Measurements from ENCODE around the gene SACM1L. TPM values are rescaled to one million over a fixed set of nuclear protein-coding genes. Genes with fewer than 3 reads are reported as not detected.

SACM1L gene
- total RNA-seq, 1 experiment from 2014 or later = 31.6 TPM

DNA sequence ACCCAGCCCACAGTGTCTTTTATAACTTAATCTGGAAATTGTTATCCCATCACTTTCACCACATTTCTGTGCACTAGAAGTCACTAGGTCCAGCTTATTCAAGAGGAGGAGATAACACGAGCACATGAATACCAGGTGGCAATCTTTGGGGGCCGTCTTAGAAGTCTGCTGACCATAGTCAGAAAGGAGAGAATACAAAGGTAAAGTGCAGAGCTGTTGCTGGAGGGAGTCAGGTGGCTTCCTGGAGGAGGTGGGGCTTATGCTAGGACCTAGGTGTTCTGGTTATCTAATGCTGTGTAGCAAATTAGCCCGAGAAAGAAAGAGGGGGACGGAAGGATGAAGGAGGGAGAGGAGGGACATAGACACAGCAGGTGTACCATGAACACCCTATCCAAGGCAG lies 60.7 kb downstream of the SACM1L start:
- intact Hi-C loops (cut with micrococcal nuclease; ENCODE audit: unreplicated experiment) = no loop called here
- Histone ChIP-seq H3K4me1 (ENCODE audit: control insufficient read depth, insufficient read depth, low read length) (no peaks in the 10 kb centered on the region), H3K36me3 (ENCODE audit: control insufficient read depth, insufficient read depth, low read length) (no peaks in the 10 kb centered on the region), H3K9me3 (ENCODE audit: control insufficient read depth, insufficient read depth, low read depth, low read length) (no peaks in the 10 kb centered on the region), H3K27me3 (ENCODE audit: control insufficient read depth, insufficient read depth, low read length) (no peaks in the 10 kb centered on the region), H3K4me3 (ENCODE audit: low read depth in 2 of 2, low read length in 2 of 2) (no peak overlapping the region), H3K27ac (ENCODE audit: low read length) (no peak overlapping the region)
- DNase-seq (ENCODE audit: low read depth, low spot score) (no peak), ATAC-seq (no peak)
- in situ Hi-C loops (cut with HindIII; ENCODE audit: low pct_unique_long_range_greater_than_20kb, low sequenced_read_pairs) = no loop called here
- no TSS peak for BruUV-seq (replicated peaks)
- TF ChIP-seq, protein P1, sequence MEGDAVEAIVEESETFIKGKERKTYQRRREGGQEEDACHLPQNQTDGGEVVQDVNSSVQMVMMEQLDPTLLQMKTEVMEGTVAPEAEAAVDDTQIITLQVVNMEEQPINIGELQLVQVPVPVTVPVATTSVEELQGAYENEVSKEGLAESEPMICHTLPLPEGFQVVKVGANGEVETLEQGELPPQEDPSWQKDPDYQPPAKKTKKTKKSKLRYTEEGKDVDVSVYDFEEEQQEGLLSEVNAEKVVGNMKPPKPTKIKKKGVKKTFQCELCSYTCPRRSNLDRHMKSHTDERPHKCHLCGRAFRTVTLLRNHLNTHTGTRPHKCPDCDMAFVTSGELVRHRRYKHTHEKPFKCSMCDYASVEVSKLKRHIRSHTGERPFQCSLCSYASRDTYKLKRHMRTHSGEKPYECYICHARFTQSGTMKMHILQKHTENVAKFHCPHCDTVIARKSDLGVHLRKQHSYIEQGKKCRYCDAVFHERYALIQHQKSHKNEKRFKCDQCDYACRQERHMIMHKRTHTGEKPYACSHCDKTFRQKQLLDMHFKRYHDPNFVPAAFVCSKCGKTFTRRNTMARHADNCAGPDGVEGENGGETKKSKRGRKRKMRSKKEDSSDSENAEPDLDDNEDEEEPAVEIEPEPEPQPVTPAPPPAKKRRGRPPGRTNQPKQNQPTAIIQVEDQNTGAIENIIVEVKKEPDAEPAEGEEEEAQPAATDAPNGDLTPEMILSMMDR (IDR thresholded peaks at IDR 0.05) = no peak
- TF ChIP-seq POLR2AphosphoS5 (IDR thresholded peaks at IDR 0.05; ENCODE audit: low read depth, low read length) (no peak), SIN3A (IDR thresholded peaks at IDR 0.05; ENCODE audit: borderline replicate concordance, insufficient read depth, low read depth, low read length) (no peak), TCF7L2 (IDR thresholded peaks at IDR 0.05; ENCODE audit: low read depth, low read length) (no peak)
- TF ChIP-seq, protein P2, sequence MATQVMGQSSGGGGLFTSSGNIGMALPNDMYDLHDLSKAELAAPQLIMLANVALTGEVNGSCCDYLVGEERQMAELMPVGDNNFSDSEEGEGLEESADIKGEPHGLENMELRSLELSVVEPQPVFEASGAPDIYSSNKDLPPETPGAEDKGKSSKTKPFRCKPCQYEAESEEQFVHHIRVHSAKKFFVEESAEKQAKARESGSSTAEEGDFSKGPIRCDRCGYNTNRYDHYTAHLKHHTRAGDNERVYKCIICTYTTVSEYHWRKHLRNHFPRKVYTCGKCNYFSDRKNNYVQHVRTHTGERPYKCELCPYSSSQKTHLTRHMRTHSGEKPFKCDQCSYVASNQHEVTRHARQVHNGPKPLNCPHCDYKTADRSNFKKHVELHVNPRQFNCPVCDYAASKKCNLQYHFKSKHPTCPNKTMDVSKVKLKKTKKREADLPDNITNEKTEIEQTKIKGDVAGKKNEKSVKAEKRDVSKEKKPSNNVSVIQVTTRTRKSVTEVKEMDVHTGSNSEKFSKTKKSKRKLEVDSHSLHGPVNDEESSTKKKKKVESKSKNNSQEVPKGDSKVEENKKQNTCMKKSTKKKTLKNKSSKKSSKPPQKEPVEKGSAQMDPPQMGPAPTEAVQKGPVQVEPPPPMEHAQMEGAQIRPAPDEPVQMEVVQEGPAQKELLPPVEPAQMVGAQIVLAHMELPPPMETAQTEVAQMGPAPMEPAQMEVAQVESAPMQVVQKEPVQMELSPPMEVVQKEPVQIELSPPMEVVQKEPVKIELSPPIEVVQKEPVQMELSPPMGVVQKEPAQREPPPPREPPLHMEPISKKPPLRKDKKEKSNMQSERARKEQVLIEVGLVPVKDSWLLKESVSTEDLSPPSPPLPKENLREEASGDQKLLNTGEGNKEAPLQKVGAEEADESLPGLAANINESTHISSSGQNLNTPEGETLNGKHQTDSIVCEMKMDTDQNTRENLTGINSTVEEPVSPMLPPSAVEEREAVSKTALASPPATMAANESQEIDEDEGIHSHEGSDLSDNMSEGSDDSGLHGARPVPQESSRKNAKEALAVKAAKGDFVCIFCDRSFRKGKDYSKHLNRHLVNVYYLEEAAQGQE (IDR thresholded peaks at IDR 0.05; ENCODE audit: insufficient read depth in 1 of 2, low read depth in 2 of 2, low read length in 1 of 2) = no peak
- POLR2A ChIA-PET = no interaction called here
- CTCF ChIA-PET = interaction anchor here (0.7 kb wide), 1 partner anchor 179 kb away, joined by 7 read pairs; no protein-coding TSS in a partner anchor

DNA sequence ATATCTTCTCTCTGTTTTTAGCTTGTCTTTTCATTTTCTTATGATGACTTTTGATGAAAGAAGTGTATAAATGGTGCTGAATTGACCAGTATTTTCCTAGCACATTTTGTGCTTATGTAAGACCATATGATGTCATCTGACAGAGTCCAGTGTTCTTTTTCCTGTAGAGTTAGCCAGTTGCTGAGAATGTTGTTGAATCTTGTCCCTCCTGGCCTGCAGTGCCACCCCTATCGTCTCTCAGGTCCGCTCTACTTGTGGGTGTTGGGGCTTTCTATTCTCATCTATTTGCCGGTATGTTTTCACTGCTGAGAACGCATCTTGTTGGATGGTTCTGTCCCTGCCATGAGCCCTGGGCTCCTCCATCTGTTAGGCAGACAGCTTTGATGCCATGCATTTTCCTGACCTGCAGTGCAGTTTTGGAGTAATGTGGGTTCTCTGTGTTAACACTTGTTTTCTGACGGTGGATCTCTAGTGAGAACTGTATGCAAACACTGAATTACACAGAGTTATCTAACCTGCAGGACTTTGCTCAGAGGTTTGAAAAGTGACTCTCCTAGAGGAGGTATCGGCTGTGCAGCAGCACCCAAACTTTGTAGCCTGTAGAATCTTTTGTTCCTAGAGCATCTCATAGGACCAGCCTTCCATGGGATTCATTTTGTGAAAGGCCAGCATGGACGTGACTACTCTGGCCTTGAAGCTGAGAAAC lies 62.5 kb downstream of the SACM1L start:
- H3K4me1 ChIP-seq (ENCODE audit: control insufficient read depth, insufficient read depth, low read length) = no peaks in the 10 kb centered on the region
- TF ChIP-seq TCF7L2 (IDR thresholded peaks at IDR 0.05; ENCODE audit: low read depth, low read length) = no peak
- TF ChIP-seq, protein P1 (IDR thresholded peaks at IDR 0.05) = no peak
- TF ChIP-seq SIN3A (IDR thresholded peaks at IDR 0.05; ENCODE audit: borderline replicate concordance, insufficient read depth, low read depth, low read length) = no peak
- no peak for TF ChIP-seq POLR2AphosphoS5 (IDR thresholded peaks at IDR 0.05; ENCODE audit: low read depth, low read length)
- TF ChIP-seq, protein P2 (IDR thresholded peaks at IDR 0.05; ENCODE audit: insufficient read depth in 1 of 2, low read depth in 2 of 2, low read length in 1 of 2) = no peak
- POLR2A ChIA-PET = no interaction called here
- H3K27ac ChIP-seq (ENCODE audit: low read length) = no peak overlapping the region
- H3K36me3 ChIP-seq (ENCODE audit: control insufficient read depth, insufficient read depth, low read length) = no peaks in the 10 kb centered on the region
- BruUV-seq (replicated peaks) = no TSS peak
- no peaks in the 10 kb centered on the region for H3K9me3 ChIP-seq (ENCODE audit: control insufficient read depth, insufficient read depth, low read depth, low read length)
- no peak overlapping the region for H3K4me3 ChIP-seq (ENCODE audit: low read depth in 2 of 2, low read length in 2 of 2)
- H3K27me3 ChIP-seq (ENCODE audit: control insufficient read depth, insufficient read depth, low read length) = no peaks in the 10 kb centered on the region
- intact Hi-C loops (cut with micrococcal nuclease; ENCODE audit: unreplicated experiment) = no loop called here
- DNase-seq (ENCODE audit: low read depth, low spot score) (no peak), ATAC-seq (no peak)
- CTCF ChIA-PET = no interaction called here
- in situ Hi-C loops (cut with HindIII; ENCODE audit: low pct_unique_long_range_greater_than_20kb, low sequenced_read_pairs) = no loop called here

Data from Panc1 (cell line).